ENCODE data around the gene ZNF771. TPM values are rescaled to one million over a fixed set of nuclear protein-coding genes. Genes with fewer than 3 reads are reported as not detected.

ZNF771 gene
- total RNA-seq, 1 donor: 9.5 TPM

- no peak overlapping the region for H3K4me3 ChIP-seq (ENCODE audit: low read depth, low read length)
- TF ChIP-seq CTCF (IDR thresholded peaks at IDR 0.05; ENCODE audit: insufficient read depth, low read depth, low read length): no peak
Observed at GRCh38 chr16:30414159-30414558, 6.8 kb downstream of the ZNF771 start.

GRCh38 chr16:30416047-30416603 is 8.7 kb downstream of the ZNF771 start:
- H3K4me3 ChIP-seq (ENCODE audit: low read depth, low read length): no peak overlapping the region

More at GRCh38 chr16:30414159-30414558, 6.8 kb downstream of the ZNF771 start:
- no peak for DNase-seq (ENCODE audit: low read depth)

GRCh38 chr16:30416624-30417528 is 9.5 kb downstream of the ZNF771 start:
- H3K4me3 ChIP-seq (ENCODE audit: low read depth, low read length): peak overlapping the region; percentile 67
- TF ChIP-seq CTCF (IDR thresholded peaks at IDR 0.05; ENCODE audit: insufficient read depth, low read depth, low read length): no peak
- no peak for DNase-seq (ENCODE audit: low read depth)

More at GRCh38 chr16:30416047-30416603, 8.7 kb downstream of the ZNF771 start:
- TF ChIP-seq CTCF (IDR thresholded peaks at IDR 0.05; ENCODE audit: insufficient read depth, low read depth, low read length): no peak
- no peak for DNase-seq (ENCODE audit: low read depth)

- peak; percentile 91 for DNase-seq (ENCODE audit: low read depth)
- no peak for TF ChIP-seq CTCF (IDR thresholded peaks at IDR 0.05; ENCODE audit: insufficient read depth, low read depth, low read length)
- H3K4me3 ChIP-seq (ENCODE audit: low read depth, low read length): peak overlapping the region; percentile 67
Observed at GRCh38 chr16:30417529-30418349, 10.3 kb downstream of the ZNF771 start.

GRCh38 chr16:30418350-30419181 is 11.2 kb downstream of the ZNF771 start:
- DNase-seq (ENCODE audit: low read depth): no peak
- peak overlapping the region; percentile 67 for H3K4me3 ChIP-seq (ENCODE audit: low read depth, low read length)
- TF ChIP-seq CTCF (IDR thresholded peaks at IDR 0.05; ENCODE audit: insufficient read depth, low read depth, low read length): peak; percentile 21

GRCh38 chr16:30421010-30421409 is 13.6 kb downstream of the ZNF771 start:
- H3K4me3 ChIP-seq (ENCODE audit: low read depth, low read length): no peak overlapping the region
- DNase-seq (ENCODE audit: low read depth): no peak
- no peak for TF ChIP-seq CTCF (IDR thresholded peaks at IDR 0.05; ENCODE audit: insufficient read depth, low read depth, low read length)
